Osteoblast (primary cell): ENCODE results near the gene RIMKLB. TPM values are rescaled to one million over a fixed set of nuclear protein-coding genes. Genes with fewer than 3 reads are reported as not detected.
A peak's percentile ranks its signal among the peaks of the same experiment; 100 is the strongest.
"Not testable (repeated sequence)": the region's sequence is repeated elsewhere in the genome, so short reads cannot be mapped to it uniquely, and the experiment has no call there.

Experiments
- DNase-seq: peaks from one replicate; pipeline ENCODE4 v3.0.0; 2011; ENCODE audit warnings: low spot score, mixed read lengths; ENCODE audit not compliant: insufficient read length; ENCODE audit errors: missing footprints
- H2AFZ ChIP-seq: 2 replicates; pipeline ENCODE4 v1.6.0; 2011; ENCODE audit warnings: mild to moderate bottlenecking, low read length
- H3K27ac ChIP-seq: 2 replicates; pipeline ENCODE4 v1.5.1; 2011; ENCODE audit warnings: mild to moderate bottlenecking, low read depth, low read length, moderate library complexity
- H3K27me3 ChIP-seq: 2 replicates; pipeline ENCODE4 v1.6.0; 2012; ENCODE audit warnings: mild to moderate bottlenecking, control low read depth, inconsistent platforms, low read length, moderate library complexity; ENCODE audit not compliant: insufficient read depth
- H3K36me3 ChIP-seq: 2 replicates; pipeline ENCODE4 v1.5.1; 2011; ENCODE audit warnings: mild to moderate bottlenecking, low read length, control low read depth, moderate library complexity; ENCODE audit not compliant: insufficient read depth
- H3K4me1 ChIP-seq: 2 replicates; pipeline ENCODE4 v1.5.1; 2011; ENCODE audit warnings: mild to moderate bottlenecking, low read length, control low read depth, moderate library complexity; ENCODE audit not compliant: insufficient read depth
- H3K4me2 ChIP-seq: 2 replicates; pipeline ENCODE4 v1.6.0; 2011; ENCODE audit warnings: mild to moderate bottlenecking, low read length; ENCODE audit not compliant: insufficient read depth
- H3K4me3 ChIP-seq: fragments of 200-600 bp; sonication (generic); 3 replicates; pipeline ENCODE4 v1.5.1; 2012; ENCODE audit warnings: mild to moderate bottlenecking, low read length, inconsistent platforms; ENCODE audit not compliant: insufficient read depth
- H3K79me2 ChIP-seq: 2 replicates; pipeline ENCODE4 v1.6.0; 2012; ENCODE audit warnings: mild to moderate bottlenecking, low read length, control low read depth, inconsistent platforms; ENCODE audit not compliant: insufficient read depth
- H3K9me3 ChIP-seq: 2 replicates; pipeline ENCODE4 v1.5.1; 2011; ENCODE audit warnings: low read depth, low read length, control low read depth
- H4K20me1 ChIP-seq: 2 replicates; pipeline ENCODE4 v1.6.0; 2012; ENCODE audit warnings: mild to moderate bottlenecking, low read length, control low read depth; ENCODE audit not compliant: insufficient read depth
- total RNA-seq: library from RNA; depleted of rRNA; stranded (reverse); fragments of >200 nt; gene quantifications from 2 replicates; pipeline ENCODE4 v1.2.3, GENCODE V29; 2012
- TF ChIP-seq, protein P1 (sequence below): IDR thresholded peaks from 2 replicates; pipeline ENCODE4 v1.5.1; 2011; ENCODE audit warnings: mild to moderate bottlenecking, low read depth, low read length, moderate library complexity; ENCODE audit errors: extremely low read depth

The RIMKLB gene
- total RNA-seq, 1 donor: 35.5 TPM

DNA sequence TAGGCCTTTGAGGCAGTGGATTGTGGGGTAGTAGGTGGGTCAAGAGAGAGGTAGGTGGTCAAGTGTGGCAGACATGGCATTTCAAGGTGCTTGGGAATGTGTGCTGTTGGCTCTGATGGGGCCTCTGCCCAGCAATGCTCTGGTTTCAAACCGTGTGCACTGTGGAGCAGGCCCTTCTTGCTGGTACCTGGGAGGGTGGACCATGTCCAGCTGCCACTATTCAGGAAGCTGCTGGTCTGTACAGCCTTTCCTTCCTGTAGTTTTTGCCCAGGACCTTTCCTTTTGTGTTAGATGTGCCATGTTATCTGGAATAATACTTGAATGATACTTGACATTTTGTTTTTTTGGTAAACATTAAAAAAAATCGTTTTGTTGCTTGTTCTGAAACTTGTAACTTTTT is 14.8 kb downstream of the RIMKLB start:
- Histone ChIP-seq H3K27me3 (no peaks in the 10 kb centered on the region), H3K4me3 (no peak overlapping the region), H4K20me1 (no peaks in the 10 kb centered on the region), H3K79me2 (peaks cover 34% of the 10 kb centered on the region), H3K4me2 (no peak overlapping the region), H3K27ac (no peak overlapping the region), H3K36me3 (peaks cover 9% of the 10 kb centered on the region), H3K9me3 (no peaks in the 10 kb centered on the region), H2AFZ (no peak overlapping the region), H3K4me1 (peaks cover 11% of the 10 kb centered on the region)
- TF ChIP-seq, protein P1, sequence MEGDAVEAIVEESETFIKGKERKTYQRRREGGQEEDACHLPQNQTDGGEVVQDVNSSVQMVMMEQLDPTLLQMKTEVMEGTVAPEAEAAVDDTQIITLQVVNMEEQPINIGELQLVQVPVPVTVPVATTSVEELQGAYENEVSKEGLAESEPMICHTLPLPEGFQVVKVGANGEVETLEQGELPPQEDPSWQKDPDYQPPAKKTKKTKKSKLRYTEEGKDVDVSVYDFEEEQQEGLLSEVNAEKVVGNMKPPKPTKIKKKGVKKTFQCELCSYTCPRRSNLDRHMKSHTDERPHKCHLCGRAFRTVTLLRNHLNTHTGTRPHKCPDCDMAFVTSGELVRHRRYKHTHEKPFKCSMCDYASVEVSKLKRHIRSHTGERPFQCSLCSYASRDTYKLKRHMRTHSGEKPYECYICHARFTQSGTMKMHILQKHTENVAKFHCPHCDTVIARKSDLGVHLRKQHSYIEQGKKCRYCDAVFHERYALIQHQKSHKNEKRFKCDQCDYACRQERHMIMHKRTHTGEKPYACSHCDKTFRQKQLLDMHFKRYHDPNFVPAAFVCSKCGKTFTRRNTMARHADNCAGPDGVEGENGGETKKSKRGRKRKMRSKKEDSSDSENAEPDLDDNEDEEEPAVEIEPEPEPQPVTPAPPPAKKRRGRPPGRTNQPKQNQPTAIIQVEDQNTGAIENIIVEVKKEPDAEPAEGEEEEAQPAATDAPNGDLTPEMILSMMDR: no peak
- no peak for DNase-seq

DNA sequence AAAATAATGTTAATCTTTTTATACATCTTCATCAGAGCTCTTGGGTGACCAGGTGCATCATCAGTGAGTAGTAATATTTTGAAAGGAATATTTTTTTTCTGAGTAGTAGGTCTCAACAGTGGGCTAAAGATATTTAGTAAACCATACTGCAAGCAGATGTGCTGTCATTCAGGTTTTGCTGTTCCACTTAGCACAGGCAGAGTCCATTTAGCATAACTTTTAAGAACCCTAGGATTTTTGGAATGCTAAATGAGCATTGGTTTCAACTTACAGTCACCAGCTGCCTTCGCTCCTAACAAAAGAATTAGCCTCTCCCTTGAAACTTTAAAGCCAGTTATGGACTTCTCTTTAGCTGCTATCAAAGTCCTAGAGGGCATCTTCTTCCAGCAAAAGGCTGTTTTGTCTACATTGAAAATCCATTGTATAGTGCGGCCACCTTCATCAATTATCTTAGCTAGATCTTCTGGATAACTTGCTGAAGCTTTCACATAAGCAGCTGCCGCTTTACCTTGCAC is 24.6 kb downstream of the RIMKLB start:
- TF ChIP-seq, protein P1: no peak
- DNase-seq: no peak
- H3K4me2 ChIP-seq: no peak overlapping the region
- no peaks in the 10 kb centered on the region for H3K4me1 ChIP-seq
- peaks cover 5% of the 10 kb centered on the region for H4K20me1 ChIP-seq
- no peak overlapping the region for H2AFZ ChIP-seq
- no peak overlapping the region for H3K4me3 ChIP-seq
- H3K36me3 ChIP-seq: no peaks in the 10 kb centered on the region
- no peak overlapping the region for H3K27ac ChIP-seq
- H3K27me3 ChIP-seq: no peaks in the 10 kb centered on the region
- no peaks in the 10 kb centered on the region for H3K9me3 ChIP-seq
- H3K79me2 ChIP-seq: peaks cover 21% of the 10 kb centered on the region

DNA sequence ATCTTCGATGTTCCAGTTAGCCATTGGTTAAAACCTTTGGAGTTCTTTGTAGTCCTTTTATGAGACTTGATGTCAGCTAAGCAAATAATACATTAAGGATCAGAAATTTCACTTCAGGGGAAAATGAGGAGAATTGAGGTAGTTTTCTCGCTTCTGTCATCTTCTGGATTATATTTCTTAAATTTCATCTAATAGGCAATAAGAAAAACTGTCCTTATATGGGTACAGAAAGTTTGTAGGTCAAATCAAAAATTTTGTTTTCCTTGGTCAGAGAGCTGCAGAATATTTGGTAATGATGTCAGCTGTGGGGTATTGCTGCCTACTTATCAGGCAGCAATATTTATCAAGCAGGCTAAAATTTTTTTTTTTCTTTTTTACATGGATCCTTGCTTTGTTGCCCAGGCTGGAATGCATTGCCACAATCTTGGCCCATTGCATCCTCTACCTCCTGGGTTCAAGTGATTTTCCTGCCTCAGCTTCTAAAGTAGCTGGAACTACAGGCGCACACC is 37.1 kb downstream of the RIMKLB start:
- H4K20me1 ChIP-seq: no peaks in the 10 kb centered on the region
- no peaks in the 10 kb centered on the region for H3K36me3 ChIP-seq
- DNase-seq: peak; percentile 62
- H3K9me3 ChIP-seq: no peaks in the 10 kb centered on the region
- peaks cover 20% of the 10 kb centered on the region for H3K79me2 ChIP-seq
- no peak overlapping the region for H3K27ac ChIP-seq
- no peak overlapping the region for H3K4me3 ChIP-seq
- TF ChIP-seq, protein P1: no peak
- H3K4me2 ChIP-seq: no peak overlapping the region
- H3K27me3 ChIP-seq: no peaks in the 10 kb centered on the region
- no peak overlapping the region for H2AFZ ChIP-seq
- peaks cover 3% of the 10 kb centered on the region for H3K4me1 ChIP-seq

DNA sequence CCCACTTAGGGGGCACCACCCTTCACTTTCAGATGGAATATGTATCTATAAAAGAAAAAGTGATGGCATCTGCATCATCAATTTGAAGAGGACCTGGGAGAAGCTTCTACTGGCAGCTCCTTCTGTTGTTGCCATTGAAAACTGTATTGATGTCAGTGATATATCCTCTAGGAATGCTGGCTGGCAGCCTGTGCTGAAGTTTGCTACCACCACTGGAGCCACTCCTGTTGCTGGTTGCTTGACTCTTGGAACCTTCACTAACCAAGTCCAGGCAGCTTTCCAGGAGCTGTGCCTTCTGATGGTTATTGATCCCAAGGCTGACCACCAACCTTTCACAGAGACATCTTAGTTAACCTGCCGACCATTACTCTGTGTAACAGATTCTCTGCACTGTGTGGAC is 44.7 kb downstream of the RIMKLB start:
- peaks cover 2% of the 10 kb centered on the region for H3K79me2 ChIP-seq
- H3K27ac ChIP-seq: no peak overlapping the region
- H3K9me3 ChIP-seq: no peaks in the 10 kb centered on the region
- no peaks in the 10 kb centered on the region for H4K20me1 ChIP-seq
- H2AFZ ChIP-seq: no peak overlapping the region
- no peak overlapping the region for H3K4me2 ChIP-seq
- H3K4me1 ChIP-seq: peaks cover 8% of the 10 kb centered on the region
- DNase-seq: peak; percentile 83
- H3K27me3 ChIP-seq: no peaks in the 10 kb centered on the region
- H3K4me3 ChIP-seq: no peak overlapping the region
- no peaks in the 10 kb centered on the region for H3K36me3 ChIP-seq
- TF ChIP-seq, protein P1: no peak

DNA sequence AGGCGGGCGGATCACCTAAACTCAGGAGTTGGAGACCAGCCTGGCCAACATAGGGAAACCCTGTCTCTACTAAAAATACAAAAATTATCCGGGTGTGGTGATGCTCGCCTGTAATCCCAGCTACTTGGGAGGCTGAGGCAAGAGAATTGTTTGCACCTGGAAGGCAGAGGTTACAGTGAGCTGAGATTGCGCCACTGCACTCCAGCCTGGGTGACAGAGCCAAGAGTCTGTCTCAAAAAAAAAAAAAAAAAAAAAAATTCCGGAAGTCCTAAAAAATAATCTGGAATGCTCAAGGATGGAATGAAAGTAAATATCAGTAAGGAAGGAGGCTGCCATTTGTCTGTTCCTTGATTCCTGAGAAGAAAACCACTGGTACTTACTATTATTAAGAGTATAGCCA is 45.3 kb downstream of the RIMKLB start:
- not testable (repeated sequence) for H4K20me1 ChIP-seq, H3K4me3 ChIP-seq, DNase-seq, H3K4me2 ChIP-seq, H3K9me3 ChIP-seq, H3K36me3 ChIP-seq, H3K79me2 ChIP-seq, H3K4me1 ChIP-seq, H3K27me3 ChIP-seq, H3K27ac ChIP-seq, H2AFZ ChIP-seq

DNA sequence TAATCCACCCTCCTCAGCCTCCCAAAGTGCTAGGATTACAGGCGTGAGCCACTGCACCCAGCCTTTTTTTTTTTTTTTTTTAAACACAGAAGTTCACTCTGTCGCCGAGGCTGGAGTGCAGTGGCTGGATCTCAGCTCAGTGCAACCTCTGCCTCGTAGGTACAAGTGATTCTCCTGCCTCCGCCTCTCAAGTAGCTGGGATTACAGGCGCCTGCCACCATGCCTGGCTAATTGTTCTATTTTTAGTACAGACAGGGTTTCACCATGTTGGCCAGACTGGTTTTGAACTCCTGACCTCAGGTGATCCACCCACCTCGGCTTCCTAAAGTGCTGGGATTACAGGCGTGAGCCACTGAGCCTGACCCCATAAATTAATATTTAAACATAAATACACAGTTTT is 47.8 kb downstream of the RIMKLB start:
- H3K27me3 ChIP-seq: not testable (repeated sequence)

More for the DNA sequence above, 47.8 kb downstream of the RIMKLB start:
- H2AFZ ChIP-seq, H3K4me2 ChIP-seq, H3K79me2 ChIP-seq, H3K4me1 ChIP-seq, H3K9me3 ChIP-seq, H3K27ac ChIP-seq, H3K36me3 ChIP-seq, DNase-seq, H4K20me1 ChIP-seq, H3K4me3 ChIP-seq: not testable (repeated sequence)
